AG04450 (cell line): ENCODE results near the gene CHST1. TPM values are rescaled to one million over a fixed set of nuclear protein-coding genes. Genes with fewer than 3 reads are reported as not detected.

Experiments used
- CTCF ChIA-PET: fragments of 300-600, 350-600 bp; formaldehyde crosslinking; extraction: SDS; loops from one replicate; lab custom pipeline; 2022; ENCODE audit warnings: antibody characterized with exemption, inconsistent platforms; lab: Charles Lee
- POLR2A ChIA-PET: fragments of 350-600 bp; formaldehyde crosslinking; extraction: SDS; loops from one replicate; lab custom pipeline; 2021; ENCODE audit warnings: antibody characterized with exemption, inconsistent platforms; lab: Yijun Ruan, JAX
- DNase-seq: peaks from one replicate; pipeline ENCODE4 v3.0.0-alpha.2; 2011; ENCODE audit warnings: low read depth, low spot score
- H3K27ac ChIP-seq: one replicate; pipeline ENCODE4 v1.5.1; 2012; ENCODE audit warnings: low read depth, low read length, control low read depth
- H3K27me3 ChIP-seq: one replicate; pipeline ENCODE4 v1.6.0; 2012; ENCODE audit warnings: low read length; ENCODE audit not compliant: control insufficient read depth, insufficient read depth
- H3K4me3 ChIP-seq: 2 replicates; pipeline ENCODE4 v1.5.1; 2011; ENCODE audit warnings: mild to moderate bottlenecking, low read depth, low read length, control low read depth
- H3K9me3 ChIP-seq: 2 replicates; pipeline ENCODE4 v1.5.1; 2012; ENCODE audit warnings: low read length; ENCODE audit not compliant: control insufficient read depth, insufficient read depth
- polyA plus RNA-seq: library from polyadenylated mRNA; depleted of rRNA; stranded (reverse); fragments of >200 nt; gene quantifications from 2 replicates; pipeline ENCODE4 v1.2.3, GENCODE V29; 2011
- TF ChIP-seq, protein P1 (sequence below): IDR thresholded peaks from 2 replicates; pipeline ENCODE4 v1.5.1; 2011; ENCODE audit warnings: low read depth, low read length, control low read depth, inconsistent platforms

CHST1 gene
- polyA plus RNA-seq, 1 experiment = 0.06 TPM

DNA sequence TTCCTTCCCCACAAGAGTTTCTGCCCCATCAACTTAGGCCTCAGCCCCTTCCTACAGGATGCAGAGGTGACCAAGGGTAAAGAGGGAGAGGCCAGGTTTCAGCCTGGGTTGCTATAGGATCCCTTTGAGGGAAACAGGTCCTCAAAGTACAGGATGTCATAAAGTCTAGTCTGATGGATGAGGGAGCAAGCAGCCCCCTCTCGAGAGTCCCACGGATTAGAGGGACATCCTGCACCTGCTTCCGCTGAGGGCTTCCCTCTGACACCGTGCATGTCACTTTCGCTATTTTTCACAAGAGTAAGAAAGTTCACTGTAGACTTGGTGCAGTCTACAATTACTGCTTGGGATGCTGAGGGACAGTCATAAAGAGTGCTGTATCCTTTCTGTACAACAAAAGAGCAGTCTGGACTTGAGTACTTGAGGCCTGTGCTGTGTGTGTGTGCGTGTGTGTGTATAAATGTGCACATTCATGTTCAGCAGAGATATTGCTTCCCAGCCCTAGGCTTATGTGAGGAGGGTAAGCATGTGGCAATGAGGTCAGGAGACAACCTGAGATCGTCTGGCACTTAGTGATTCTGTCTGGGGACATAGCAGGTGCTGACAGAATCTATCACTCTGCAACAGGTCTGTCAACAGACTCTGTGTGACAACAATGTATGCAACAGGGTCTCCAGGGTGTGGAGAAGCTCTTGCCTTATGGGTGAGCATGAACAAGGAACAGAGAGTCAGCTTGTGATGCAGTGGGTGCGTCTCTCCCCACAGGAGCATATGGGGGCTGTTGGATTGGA lies 18.0 kb upstream of the CHST1 start:
- Histone ChIP-seq H3K4me3 (no peak overlapping the region), H3K27ac (no peak overlapping the region), H3K27me3 (peaks cover 5% of the 10 kb centered on the region), H3K9me3 (no peaks in the 10 kb centered on the region)
- ChIA-PET CTCF (interaction anchor here (0.8 to 1.3 kb wide), 2 partner anchors 29 to 312 kb away, joined by 3 to 5 read pairs; no protein-coding TSS in a partner anchor), POLR2A (no interaction called here)
- TF ChIP-seq, protein P1, sequence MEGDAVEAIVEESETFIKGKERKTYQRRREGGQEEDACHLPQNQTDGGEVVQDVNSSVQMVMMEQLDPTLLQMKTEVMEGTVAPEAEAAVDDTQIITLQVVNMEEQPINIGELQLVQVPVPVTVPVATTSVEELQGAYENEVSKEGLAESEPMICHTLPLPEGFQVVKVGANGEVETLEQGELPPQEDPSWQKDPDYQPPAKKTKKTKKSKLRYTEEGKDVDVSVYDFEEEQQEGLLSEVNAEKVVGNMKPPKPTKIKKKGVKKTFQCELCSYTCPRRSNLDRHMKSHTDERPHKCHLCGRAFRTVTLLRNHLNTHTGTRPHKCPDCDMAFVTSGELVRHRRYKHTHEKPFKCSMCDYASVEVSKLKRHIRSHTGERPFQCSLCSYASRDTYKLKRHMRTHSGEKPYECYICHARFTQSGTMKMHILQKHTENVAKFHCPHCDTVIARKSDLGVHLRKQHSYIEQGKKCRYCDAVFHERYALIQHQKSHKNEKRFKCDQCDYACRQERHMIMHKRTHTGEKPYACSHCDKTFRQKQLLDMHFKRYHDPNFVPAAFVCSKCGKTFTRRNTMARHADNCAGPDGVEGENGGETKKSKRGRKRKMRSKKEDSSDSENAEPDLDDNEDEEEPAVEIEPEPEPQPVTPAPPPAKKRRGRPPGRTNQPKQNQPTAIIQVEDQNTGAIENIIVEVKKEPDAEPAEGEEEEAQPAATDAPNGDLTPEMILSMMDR = no peak
- DNase-seq = no peak

- Histone ChIP-seq H3K9me3 (no peaks in the 10 kb centered on the region), H3K27ac (no peak overlapping the region), H3K27me3 (peaks cover 9% of the 10 kb centered on the region), H3K4me3 (no peak overlapping the region)
- ChIA-PET POLR2A (no interaction called here), CTCF (interaction anchor here (2.2 kb wide), 1 partner anchor 25 kb away, joined by 7 read pairs; no protein-coding TSS in a partner anchor)
- TF ChIP-seq, protein P1 = no peak
- no peak for DNase-seq
Measured at GRCh38 chr11:45679806-45680205, 14.4 kb upstream of the CHST1 start.

DNA sequence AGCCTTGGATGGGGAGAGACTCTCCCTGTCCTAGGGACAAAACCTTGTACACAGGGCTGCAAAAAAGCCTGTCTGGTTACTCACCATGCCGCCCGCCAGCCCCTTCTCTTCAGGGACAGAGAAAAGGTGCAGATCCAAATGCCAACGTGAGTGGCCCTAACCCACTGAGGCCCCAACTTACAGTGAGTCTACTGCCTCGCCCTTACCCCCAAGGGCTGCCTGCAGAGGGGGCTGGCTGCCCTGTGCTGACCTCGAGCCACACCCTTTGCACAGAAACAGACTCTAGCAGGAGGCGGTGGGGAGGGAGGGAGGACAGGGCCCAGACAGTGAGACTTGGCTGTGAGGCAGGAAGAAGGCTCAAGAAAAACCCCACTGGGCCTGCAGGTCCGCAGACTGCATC lies 13.6 kb upstream of the CHST1 start:
- ChIA-PET CTCF (interaction anchor here (2.2 kb wide), 1 partner anchor 24 kb away, joined by 7 read pairs; no protein-coding TSS in a partner anchor), POLR2A (no interaction called here)
- Histone ChIP-seq H3K4me3 (no peak overlapping the region), H3K9me3 (no peaks in the 10 kb centered on the region), H3K27me3 (peaks cover 9% of the 10 kb centered on the region), H3K27ac (no peak overlapping the region)
- DNase-seq = no peak
- TF ChIP-seq, protein P1 = no peak

- TF ChIP-seq, protein P1 = no peak
- no peak for DNase-seq
- no peaks in the 10 kb centered on the region for H3K9me3 ChIP-seq
- CTCF ChIA-PET = interaction anchor here (0.8 to 2.2 kb wide), 2 partner anchors 23 to 94 kb away, joined by 3 to 7 read pairs; no protein-coding TSS in a partner anchor
- POLR2A ChIA-PET = no interaction called here
- peaks cover 6% of the 10 kb centered on the region for H3K27me3 ChIP-seq
- H3K27ac ChIP-seq = no peak overlapping the region
- H3K4me3 ChIP-seq = no peak overlapping the region
Measured at GRCh38 chr11:45677770-45678512, 12.5 kb upstream of the CHST1 start.
